Ectodermal cell (in vitro differentiated cells): ENCODE measurements around the gene AFDN.

ENCODE experiments used
- H3K27ac ChIP-seq: 2 replicates; pipeline ENCODE4 v1.7.0; 2013; ENCODE audit warnings: mild to moderate bottlenecking, low read depth, low read length; ENCODE audit not compliant: insufficient read depth, poor library complexity, severe bottlenecking
- H3K27me3 ChIP-seq: 2 replicates; pipeline ENCODE4 v1.7.0; 2013; ENCODE audit warnings: mild to moderate bottlenecking, low read length; ENCODE audit not compliant: insufficient read depth, control insufficient read depth, poor library complexity, severe bottlenecking
- H3K36me3 ChIP-seq: one replicate; pipeline ENCODE4 v1.7.0; 2013; ENCODE audit warnings: low read length; ENCODE audit not compliant: control insufficient read depth, insufficient read depth
- H3K4me1 ChIP-seq: one replicate; pipeline ENCODE4 v1.7.0; 2013; ENCODE audit warnings: low read length; ENCODE audit not compliant: control insufficient read depth, insufficient read depth
- H3K4me3 ChIP-seq: 2 replicates; pipeline ENCODE4 v1.7.0; 2013; ENCODE audit warnings: low read depth, low read length, control low read depth; ENCODE audit not compliant: insufficient read depth
- H3K9me3 ChIP-seq: 2 replicates; pipeline ENCODE4 v1.7.0; 2013; ENCODE audit warnings: mild to moderate bottlenecking, low read length, moderate library complexity; ENCODE audit not compliant: control insufficient read depth
- whole genome bisulfite sequencing, 2 experiments: methylation state at CpG; one replicate each; pipeline ENCODE4 v1.1.7; 2013; ENCODE audit warnings: missing lambda C conversion rate in 2 of 2; 5-methylcytosine and 5-hydroxymethylcytosine counted together

Gene AFDN

GRCh38 chr6:167796192-167796981 lies 30.3 kb upstream of the AFDN start:
- WGBS, 2 experiments, result 93 to 95% methylated on average over 43 of the region's 43 CpGs
- Histone ChIP-seq H3K4me3 (no peak overlapping the region), H3K9me3 (no peaks in the 10 kb centered on the region), H3K27me3 (no peaks in the 10 kb centered on the region), H3K36me3 (no peaks in the 10 kb centered on the region), H3K4me1 (no peaks in the 10 kb centered on the region), H3K27ac (no peak overlapping the region)

- Histone ChIP-seq H3K4me1 (no peaks in the 10 kb centered on the region), H3K36me3 (no peaks in the 10 kb centered on the region), H3K27me3 (no peaks in the 10 kb centered on the region), H3K4me3 (no peak overlapping the region), H3K9me3 (no peaks in the 10 kb centered on the region), H3K27ac (no peak overlapping the region)
- WGBS, 2 experiments, result 95 to 96% methylated on average over 31 of the region's 31 CpGs
Observed at GRCh38 chr6:167797011-167797471, 29.7 kb upstream of the AFDN start.

GRCh38 chr6:167797476-167798265 lies 29.0 kb upstream of the AFDN start:
- no peaks in the 10 kb centered on the region for H3K9me3 ChIP-seq
- H3K27ac ChIP-seq, result no peak overlapping the region
- no peaks in the 10 kb centered on the region for H3K4me1 ChIP-seq
- no peaks in the 10 kb centered on the region for H3K36me3 ChIP-seq
- WGBS, 2 experiments, result 90 to 92% methylated on average over 18 to 20 of the region's 20 CpGs
- no peak overlapping the region for H3K4me3 ChIP-seq
- no peaks in the 10 kb centered on the region for H3K27me3 ChIP-seq

GRCh38 chr6:167798453-167798852 lies 28.3 kb upstream of the AFDN start:
- H3K27ac ChIP-seq, result no peak overlapping the region
- no peaks in the 10 kb centered on the region for H3K27me3 ChIP-seq
- H3K36me3 ChIP-seq, result no peaks in the 10 kb centered on the region
- no peaks in the 10 kb centered on the region for H3K9me3 ChIP-seq
- 86 to 92% methylated on average over 12 of the region's 12 CpGs for WGBS, 2 experiments
- no peak overlapping the region for H3K4me3 ChIP-seq
- H3K4me1 ChIP-seq, result no peaks in the 10 kb centered on the region

GRCh38 chr6:167799033-167799821 lies 27.5 kb upstream of the AFDN start:
- Histone ChIP-seq H3K36me3 (no peaks in the 10 kb centered on the region), H3K9me3 (no peaks in the 10 kb centered on the region), H3K4me3 (no peak overlapping the region), H3K27me3 (no peaks in the 10 kb centered on the region), H3K27ac (no peak overlapping the region), H3K4me1 (no peaks in the 10 kb centered on the region)
- WGBS, 2 experiments, result 88 to 89% methylated on average over 23 of the region's 23 CpGs

GRCh38 chr6:167800549-167800948 lies 26.2 kb upstream of the AFDN start:
- H3K9me3 ChIP-seq, result no peaks in the 10 kb centered on the region
- WGBS, 2 experiments, result 87 to 88% methylated on average over 6 of the region's 6 CpGs

GRCh38 chr6:167801263-167801662 lies 25.4 kb upstream of the AFDN start:
- 89 to 91% methylated on average over 1 of the region's 1 CpG for WGBS, 2 experiments
- H3K4me3 ChIP-seq, result no peak overlapping the region
- no peaks in the 10 kb centered on the region for H3K36me3 ChIP-seq
- no peaks in the 10 kb centered on the region for H3K9me3 ChIP-seq
- H3K27ac ChIP-seq, result no peak overlapping the region
- no peaks in the 10 kb centered on the region for H3K27me3 ChIP-seq
- H3K4me1 ChIP-seq, result no peaks in the 10 kb centered on the region

More at GRCh38 chr6:167800549-167800948, 26.2 kb upstream of the AFDN start:
- no peak overlapping the region for H3K27ac ChIP-seq
- no peak overlapping the region for H3K4me3 ChIP-seq
- no peaks in the 10 kb centered on the region for H3K27me3 ChIP-seq
- H3K36me3 ChIP-seq, result no peaks in the 10 kb centered on the region
- no peaks in the 10 kb centered on the region for H3K4me1 ChIP-seq

- H3K4me3 ChIP-seq, result no peak overlapping the region
- H3K27me3 ChIP-seq, result no peaks in the 10 kb centered on the region
- WGBS, 2 experiments, result 86 to 91% methylated on average over 3 of the region's 3 CpGs
- H3K9me3 ChIP-seq, result no peaks in the 10 kb centered on the region
- no peak overlapping the region for H3K27ac ChIP-seq
- H3K4me1 ChIP-seq, result no peaks in the 10 kb centered on the region
- H3K36me3 ChIP-seq, result no peaks in the 10 kb centered on the region
Observed at GRCh38 chr6:167802339-167802738, 24.4 kb upstream of the AFDN start.

GRCh38 chr6:167803816-167804215 lies 22.9 kb upstream of the AFDN start:
- H3K27ac ChIP-seq, result no peak overlapping the region
- H3K36me3 ChIP-seq, result no peaks in the 10 kb centered on the region
- H3K4me3 ChIP-seq, result no peak overlapping the region
- no peaks in the 10 kb centered on the region for H3K27me3 ChIP-seq
- H3K4me1 ChIP-seq, result no peaks in the 10 kb centered on the region
- H3K9me3 ChIP-seq, result no peaks in the 10 kb centered on the region
- 95% methylated on average over 8 of the region's 8 CpGs for WGBS, 2 experiments
